IMR-90 (cell line): ENCODE measurements around the gene PTPRK. TPM values are rescaled to one million over a fixed set of nuclear protein-coding genes. Genes with fewer than 3 reads are reported as not detected.

Experiments
- ATAC-seq: fragments of 200-7000 bp; cut with Tn5 transposase; 2 replicates; pipeline ENCODE4 v1.9.1; 2020; ENCODE audit warnings: low read depth, mild to moderate bottlenecking, moderate library complexity
- BruUV-seq: library from RNA; stranded (reverse); fragments of 400-500 nt; replicated peaks from 2 replicates; lab custom pipeline; 2021; lab: Mats Ljungman, UMichigan
- CTCF ChIA-PET: fragments of 300-600 bp; formaldehyde crosslinking; extraction: SDS; loops from one replicate; lab custom pipeline; 2021; ENCODE audit warnings: antibody characterized with exemption; lab: Yijun Ruan, JAX
- POLR2A ChIA-PET: fragments of 300-600 bp; sonication (Branson Sonifier 250); formaldehyde crosslinking; loops from one replicate; lab custom pipeline; 2022; ENCODE audit warnings: antibody characterized with exemption; ENCODE audit not compliant: unreplicated experiment; lab: Charles Lee
- DNase-seq: peaks from one replicate; pipeline ENCODE4 v3.0.0; 2013
- H2AFZ ChIP-seq: replicated peaks from 2 replicates; pipeline ENCODE3; 2013; ENCODE audit warnings: low read length, mild to moderate bottlenecking; ENCODE audit not compliant: poor library complexity
- H2AK5ac ChIP-seq: 2 replicates; pipeline ENCODE4 v1.6.1; 2013; ENCODE audit warnings: low read depth, low read length, inconsistent platforms
- H2AK9ac ChIP-seq: replicated peaks from 2 replicates; pipeline ENCODE3; 2013; ENCODE audit warnings: mild to moderate bottlenecking, low read depth, low read length, moderate library complexity; ENCODE audit not compliant: poor library complexity
- H2BK120ac ChIP-seq: 2 replicates; pipeline ENCODE4 v1.6.1; 2013; ENCODE audit warnings: low read depth, low read length, inconsistent platforms
- H2BK15ac ChIP-seq: 3 replicates; pipeline ENCODE4 v1.6.1; 2013; ENCODE audit warnings: low read depth, low read length, inconsistent platforms
- H2BK20ac ChIP-seq: 2 replicates; pipeline ENCODE4 v1.6.1; 2013; ENCODE audit warnings: low read depth, mild to moderate bottlenecking, inconsistent platforms, low read length, moderate library complexity
- H2BK5ac ChIP-seq: 2 replicates; pipeline ENCODE4 v1.6.1; 2013; ENCODE audit warnings: mild to moderate bottlenecking, low read depth, low read length, inconsistent platforms; ENCODE audit not compliant: poor library complexity, severe bottlenecking
- H3K14ac ChIP-seq: replicated peaks from 2 replicates; pipeline ENCODE4 v1.6.1; 2013; ENCODE audit warnings: low read depth, low read length, inconsistent platforms
- H3K18ac ChIP-seq: 2 replicates; pipeline ENCODE4 v1.6.1; 2013; ENCODE audit warnings: low read depth, low read length, control low read depth
- H3K23ac ChIP-seq: 2 replicates; pipeline ENCODE4 v1.6.1; 2013; ENCODE audit warnings: low read depth, low read length, inconsistent platforms
- H3K27ac ChIP-seq: 2 replicates; pipeline ENCODE4 v1.5.1; 2013; ENCODE audit warnings: mild to moderate bottlenecking, control low read depth, low read length; ENCODE audit not compliant: insufficient read depth
- H3K27me3 ChIP-seq: 2 replicates; pipeline ENCODE4 v1.6.1; 2013; ENCODE audit warnings: low read length; ENCODE audit not compliant: control insufficient read depth, insufficient read depth
- H3K36me3 ChIP-seq: 2 replicates; pipeline ENCODE4 v1.6.1; 2013; ENCODE audit warnings: low read length, mixed read lengths; ENCODE audit not compliant: control insufficient read depth, insufficient read depth
- H3K4ac ChIP-seq: 2 replicates; pipeline ENCODE4 v1.6.1; 2013; ENCODE audit warnings: low read depth, low read length, inconsistent platforms
- H3K4me1 ChIP-seq: 2 replicates; pipeline ENCODE4 v1.6.1; 2013; ENCODE audit warnings: low read length, mixed read lengths; ENCODE audit not compliant: control insufficient read depth, insufficient read depth
- H3K4me2 ChIP-seq: 2 replicates; pipeline ENCODE4 v1.6.1; 2013; ENCODE audit warnings: low read depth, mild to moderate bottlenecking, control low read depth, low read length, moderate library complexity
- H3K4me3 ChIP-seq: 2 replicates; pipeline ENCODE4 v1.5.1; 2013; ENCODE audit warnings: low read depth, mild to moderate bottlenecking, control low read depth, low read length, moderate library complexity; ENCODE audit not compliant: insufficient read depth
- H3K56ac ChIP-seq: 2 replicates; pipeline ENCODE4 v1.6.1; 2013; ENCODE audit warnings: low read length, inconsistent platforms; ENCODE audit not compliant: insufficient read depth; ENCODE audit errors: extremely low read depth
- H3K79me1 ChIP-seq, 2 experiments: 2 replicates each; pipeline ENCODE4 v1.6.1; 2013; ENCODE audit warnings: low read length in 2 of 2, inconsistent platforms in 1 of 2, low read depth in 1 of 2
- H3K9ac ChIP-seq: 2 replicates; pipeline ENCODE4 v1.6.1; 2013; ENCODE audit warnings: low read depth, low read length, control low read depth
- H3K9me1 ChIP-seq: 2 replicates; pipeline ENCODE4 v1.6.1; 2013; ENCODE audit warnings: low read length, inconsistent platforms; ENCODE audit not compliant: insufficient read depth
- H3K9me3 ChIP-seq: 2 replicates; pipeline ENCODE4 v1.6.1; 2013; ENCODE audit warnings: low read length; ENCODE audit not compliant: control insufficient read depth, insufficient read depth
- H4K20me1 ChIP-seq: 2 replicates; pipeline ENCODE4 v1.6.1; 2013; ENCODE audit warnings: low read length, inconsistent platforms; ENCODE audit not compliant: insufficient read depth
- H4K5ac ChIP-seq: 2 replicates; pipeline ENCODE4 v1.6.1; 2013; ENCODE audit warnings: mild to moderate bottlenecking, low read depth, low read length, control low read depth
- H4K8ac ChIP-seq, 2 experiments: 2 replicates each; pipeline ENCODE4 v1.6.1; 2013; ENCODE audit warnings: low read depth in 2 of 2, low read length in 2 of 2, control low read depth in 1 of 2, inconsistent platforms in 1 of 2
- H4K91ac ChIP-seq: 2 replicates; pipeline ENCODE4 v1.6.1; 2013; ENCODE audit warnings: low read depth, low read length, inconsistent platforms; ENCODE audit not compliant: insufficient read depth
- BHLHE40 ChIP-seq: fragments of 150-350 bp; IDR thresholded peaks from 2 replicates; pipeline ENCODE4 v1.6.1; 2016; ENCODE audit warnings: mild to moderate bottlenecking, low read depth, low read length
- CEBPB ChIP-seq: IDR thresholded peaks from 2 replicates; pipeline ENCODE4 v1.6.1; 2012; ENCODE audit warnings: low read depth, low read length, improper control_type of control experiment
- CHD1 ChIP-seq: IDR thresholded peaks from 2 replicates; pipeline ENCODE4 v1.6.1; 2012; ENCODE audit warnings: low read depth, low read length, improper control_type of control experiment
- CTCF ChIP-seq: conservative IDR thresholded peaks from 2 replicates; pipeline ENCODE4 v1.5.1; 2012; ENCODE audit warnings: mild to moderate bottlenecking, low read depth, low read length, improper control_type of control experiment
- ELK1 ChIP-seq: fragments of 150-350 bp; IDR thresholded peaks from 2 replicates; pipeline ENCODE4 v1.6.1; 2016; ENCODE audit warnings: low read depth, mild to moderate bottlenecking, low read length, moderate library complexity, borderline replicate concordance
- FOS ChIP-seq: fragments of 150-350 bp; IDR thresholded peaks from 2 replicates; pipeline ENCODE4 v1.6.1; 2016; ENCODE audit warnings: low read depth, low read length
- MAFK ChIP-seq: IDR thresholded peaks from 2 replicates; pipeline ENCODE4 v1.6.1; 2012; ENCODE audit warnings: low read depth, low read length, improper control_type of control experiment
- MAZ ChIP-seq: IDR thresholded peaks from 2 replicates; pipeline ENCODE4 v1.6.1; 2012; ENCODE audit warnings: low read depth, mild to moderate bottlenecking, low read length, improper control_type of control experiment, moderate library complexity, borderline replicate concordance
- MXI1 ChIP-seq: IDR thresholded peaks from 2 replicates; pipeline ENCODE4 v1.6.1; 2012; ENCODE audit warnings: low read depth, mild to moderate bottlenecking, low read length, moderate library complexity, borderline replicate concordance
- NFE2L2 ChIP-seq: fragments of 150-350 bp; IDR thresholded peaks from 2 replicates; pipeline ENCODE4 v1.6.1; 2016; ENCODE audit warnings: low read depth, mild to moderate bottlenecking, low read length
- POLR2A ChIP-seq: IDR thresholded peaks from 2 replicates; pipeline ENCODE4 v1.6.1; 2012; ENCODE audit warnings: mild to moderate bottlenecking, low read depth, low read length
- RAD21 ChIP-seq: IDR thresholded peaks from 2 replicates; pipeline ENCODE4 v1.6.1; 2012; ENCODE audit warnings: low read length, improper control_type of control experiment
- RCOR1 ChIP-seq: IDR thresholded peaks from 2 replicates; pipeline ENCODE4 v1.6.1; 2012; ENCODE audit warnings: mild to moderate bottlenecking, low read length, improper control_type of control experiment; ENCODE audit not compliant: insufficient replicate concordance
- RFX5 ChIP-seq: IDR thresholded peaks from 2 replicates; pipeline ENCODE4 v1.8.0; 2012; ENCODE audit warnings: low read depth, mild to moderate bottlenecking, low read length, moderate library complexity
- SMC3 ChIP-seq: fragments of 150-350 bp; IDR thresholded peaks from 2 replicates; pipeline ENCODE4 v1.6.1; 2016; ENCODE audit warnings: low read depth, mild to moderate bottlenecking, antibody characterized with exemption, low read length, moderate library complexity
- USF2 ChIP-seq: fragments of 150-350 bp; IDR thresholded peaks from 2 replicates; pipeline ENCODE4 v1.6.1; 2017; ENCODE audit warnings: mild to moderate bottlenecking, antibody characterized with exemption, low read length, low read depth
- WGBS, 2 experiments: methylation state at CpG; one replicate each; pipeline versions ENCODE4 v1.1.5 to v1.1.7; 2013; ENCODE audit warnings: missing lambda C conversion rate in 2 of 2; ENCODE audit not compliant: insufficient read length in 1 of 2; ENCODE audit errors: extremely low coverage in 2 of 2; 5-methylcytosine and 5-hydroxymethylcytosine counted together
- dilution Hi-C: fragments of 300-500 bp; cut with HindIII; formaldehyde crosslinking; loops from one replicate; pipeline ENCODE4 v1.14.3; 2018; ENCODE audit warnings: low sequenced_read_pairs; ENCODE audit not compliant: unreplicated experiment
- in situ Hi-C: fragments of 300-500 bp; cut with MboI; formaldehyde crosslinking; loops from 3 replicates; pipeline ENCODE4 v1.14.3; 2019; ENCODE audit warnings: low sequenced_read_pairs, inconsistent platforms, mixed read lengths
- intact Hi-C: fragments of 100-400 bp; cut with micrococcal nuclease; formaldehyde crosslinking; loops from 2 replicates; pipeline ENCODE4 v1.10.0; 2022
- polyA plus RNA-seq, 3 experiments: library from polyadenylated mRNA; depleted of rRNA; stranded (reverse); fragments of >200 nt; gene quantifications; 2 replicates each; pipeline ENCODE4 v1.2.3, GENCODE V29; 2012; ENCODE audit warnings: low replicate concordance in 1 of 3
- total RNA-seq: library from RNA; depleted of rRNA; stranded (reverse); fragments of >200 nt; gene quantifications from 2 replicates; pipeline ENCODE4 v1.2.3, GENCODE V29; 2012

Gene PTPRK
- total and polyA plus RNA-seq, 2 of the 4 experiments (the other 2 are of a cell fraction): 18.0 to 80.8 TPM

- H3K4me1 ChIP-seq: no peaks in the 10 kb centered on the region
- intact Hi-C loops: no loop called here
- H3K56ac ChIP-seq: no peak overlapping the region
- no peak for TF ChIP-seq POLR2A
- TF ChIP-seq RCOR1: no peak
- TF ChIP-seq MXI1: no peak
- TF ChIP-seq SMC3: no peak
- no peak for TF ChIP-seq NFE2L2
- TF ChIP-seq USF2: no peak
- no peak for TF ChIP-seq FOS
- TF ChIP-seq CEBPB: no peak
- TF ChIP-seq CHD1: no peak
- no peak for TF ChIP-seq BHLHE40
- no peak for TF ChIP-seq RAD21
- TF ChIP-seq MAFK: no peak
- no peak for TF ChIP-seq ELK1
- no peak for TF ChIP-seq MAZ
- no peak for TF ChIP-seq RFX5
- no peak for TF ChIP-seq CTCF
- no peak overlapping the region for H2BK120ac ChIP-seq
- no peak for DNase-seq
- H4K91ac ChIP-seq: no peak overlapping the region
- H2BK5ac ChIP-seq: no peak overlapping the region
- 74% methylated on average over 3 of the region's 8 CpGs; no CpG with 5 or more reads in 1 of the 2 experiments for WGBS, 2 experiments
- H3K4me2 ChIP-seq: no peak overlapping the region
- no peak overlapping the region for H2BK20ac ChIP-seq
- no peak overlapping the region for H2BK15ac ChIP-seq
- H4K20me1 ChIP-seq: no peaks in the 10 kb centered on the region
- ATAC-seq: no peak
- H3K27me3 ChIP-seq: no peaks in the 10 kb centered on the region; the same call in 1 of the 2 replicates
- no peak overlapping the region for H4K8ac ChIP-seq
- H3K9ac ChIP-seq: no peak overlapping the region
- H3K4me3 ChIP-seq: no peak overlapping the region
- no peak overlapping the region for H2AK5ac ChIP-seq
- no peak overlapping the region for H3K14ac ChIP-seq
- dilution Hi-C loops: no loop called here
- H3K79me1 ChIP-seq: no peaks in the 10 kb centered on the region
- H3K9me3 ChIP-seq: peaks cover 3% of the 10 kb centered on the region; the same call in 1 of the 2 replicates
- no peak overlapping the region for H2AFZ ChIP-seq
- no peaks in the 10 kb centered on the region for H3K9me1 ChIP-seq
- CTCF ChIA-PET: no interaction called here
- no peak overlapping the region for H3K18ac ChIP-seq
- in situ Hi-C loops: no loop called here
- no peak overlapping the region for H3K27ac ChIP-seq
- no TSS peak for BruUV-seq
- no peak overlapping the region for H3K4ac ChIP-seq
- no peak overlapping the region for H2AK9ac ChIP-seq
- no peak overlapping the region for H4K5ac ChIP-seq
- no peak overlapping the region for H3K23ac ChIP-seq
- no peaks in the 10 kb centered on the region for H3K36me3 ChIP-seq
- POLR2A ChIA-PET: no interaction called here
Measured at GRCh38 chr6:127950566-127951145, 569.7 kb downstream of the PTPRK start.
